ENCODE data around the gene SEMA3B. TPM values are rescaled to one million over a fixed set of nuclear protein-coding genes. Genes with fewer than 3 reads are reported as not detected.

The SEMA3B gene
- total and polyA plus RNA-seq, 2 of the 4 experiments (the other 2 are of a cell fraction) = 4.3 to 29.3 TPM

GRCh38 chr3:50304601-50305000, 35.7 kb downstream of the SEMA3B start:
- BruUV-seq (replicated peaks) = no TSS peak
- DNase-seq = peak; percentile 74
- Histone ChIP-seq H2AFZ (replicated peaks; ENCODE audit: low read length, poor library complexity) (peak overlapping the region; percentile 21), H2AK5ac (ENCODE audit: low read depth, low read length) (no peak overlapping the region), H3K9ac (ENCODE audit: low read depth, low read length) (no peak overlapping the region), H3K9me3 (ENCODE audit: control insufficient read depth, insufficient read depth, low read length) (peaks cover 6% of the 10 kb centered on the region; the same call in 1 of the 2 replicates), H3K9me1 (ENCODE audit: insufficient read depth, low read length) (peaks cover 14% of the 10 kb centered on the region), H3K79me1 (ENCODE audit: low read depth in 1 of 2, low read length in 2 of 2) (peaks cover 9 to 18% of the 10 kb centered on the region in 2 experiments; a peak in 3 of 4 replicates), H3K4me1 (ENCODE audit: control insufficient read depth, insufficient read depth, low read length) (peaks cover 8% of the 10 kb centered on the region), H2BK15ac (ENCODE audit: low read depth, low read length) (no peak overlapping the region), H4K91ac (ENCODE audit: insufficient read depth, low read depth, low read length) (no peak overlapping the region), H2AK9ac (replicated peaks; ENCODE audit: low read depth, low read length, poor library complexity) (no peak overlapping the region), H2BK20ac (ENCODE audit: low read depth, low read length) (no peak overlapping the region), H3K4me2 (ENCODE audit: low read depth, low read length) (no peak overlapping the region), H2BK5ac (ENCODE audit: low read depth, low read length, poor library complexity, severe bottlenecking) (no peak overlapping the region), H3K56ac (ENCODE audit: extremely low read depth, insufficient read depth, low read length) (no peak overlapping the region), H3K18ac (ENCODE audit: low read depth, low read length) (no peak overlapping the region), H4K20me1 (ENCODE audit: insufficient read depth, low read length) (no peaks in the 10 kb centered on the region), H3K4ac (ENCODE audit: low read depth, low read length) (no peak overlapping the region), H3K23ac (ENCODE audit: low read depth, low read length) (no peak overlapping the region), H3K27me3 (ENCODE audit: control insufficient read depth, insufficient read depth, low read length) (no peaks in the 10 kb centered on the region), H4K5ac (ENCODE audit: low read depth, low read length) (no peak overlapping the region), H3K14ac (replicated peaks; ENCODE audit: low read depth, low read length) (no peak overlapping the region), H3K27ac (ENCODE audit: insufficient read depth, low read length) (no peak overlapping the region), H4K8ac (ENCODE audit: low read depth in 2 of 2, low read length in 2 of 2) (no peak overlapping the region), H3K36me3 (ENCODE audit: control insufficient read depth, insufficient read depth, low read length) (no peaks in the 10 kb centered on the region), H3K4me3 (ENCODE audit: insufficient read depth, low read depth, low read length) (no peak overlapping the region), H2BK120ac (ENCODE audit: low read depth, low read length) (no peak overlapping the region)
- intact Hi-C loops (cut with micrococcal nuclease) = no loop called here
- in situ Hi-C loops (cut with MboI; ENCODE audit: low sequenced_read_pairs) = no loop called here
- CTCF ChIA-PET = interaction anchor here (0.6 kb wide), 1 partner anchor 304 kb away, joined by 3 read pairs; no protein-coding TSS in a partner anchor
- ATAC-seq (ENCODE audit: low read depth) = no peak
- dilution Hi-C loops (cut with HindIII; ENCODE audit: low sequenced_read_pairs, unreplicated experiment) = no loop called here
- TF ChIP-seq RFX5 (IDR thresholded peaks at IDR 0.05; ENCODE audit: low read depth, low read length) (no peak), MXI1 (IDR thresholded peaks at IDR 0.05; ENCODE audit: borderline replicate concordance, low read depth, low read length) (no peak), RCOR1 (IDR thresholded peaks at IDR 0.05; ENCODE audit: insufficient replicate concordance, low read length) (no peak), BHLHE40 (IDR thresholded peaks at IDR 0.05; ENCODE audit: low read depth, low read length) (no peak), MAFK (IDR thresholded peaks at IDR 0.05; ENCODE audit: low read depth, low read length) (no peak), CTCF (conservative IDR thresholded peaks at IDR 0.05; ENCODE audit: low read depth, low read length) (no peak), CHD1 (IDR thresholded peaks at IDR 0.05; ENCODE audit: low read depth, low read length) (no peak), FOS (IDR thresholded peaks at IDR 0.05; ENCODE audit: low read depth, low read length) (no peak), CEBPB (IDR thresholded peaks at IDR 0.05; ENCODE audit: low read depth, low read length) (no peak), RAD21 (IDR thresholded peaks at IDR 0.05; ENCODE audit: low read length) (no peak), SMC3 (IDR thresholded peaks at IDR 0.05; ENCODE audit: low read depth, low read length) (no peak), NFE2L2 (IDR thresholded peaks at IDR 0.05; ENCODE audit: low read depth, low read length) (no peak), MAZ (IDR thresholded peaks at IDR 0.05; ENCODE audit: borderline replicate concordance, low read depth, low read length) (no peak), POLR2A (IDR thresholded peaks at IDR 0.05; ENCODE audit: low read depth, low read length) (no peak), ELK1 (IDR thresholded peaks at IDR 0.05; ENCODE audit: borderline replicate concordance, low read depth, low read length) (no peak)
- TF ChIP-seq, protein P1, sequence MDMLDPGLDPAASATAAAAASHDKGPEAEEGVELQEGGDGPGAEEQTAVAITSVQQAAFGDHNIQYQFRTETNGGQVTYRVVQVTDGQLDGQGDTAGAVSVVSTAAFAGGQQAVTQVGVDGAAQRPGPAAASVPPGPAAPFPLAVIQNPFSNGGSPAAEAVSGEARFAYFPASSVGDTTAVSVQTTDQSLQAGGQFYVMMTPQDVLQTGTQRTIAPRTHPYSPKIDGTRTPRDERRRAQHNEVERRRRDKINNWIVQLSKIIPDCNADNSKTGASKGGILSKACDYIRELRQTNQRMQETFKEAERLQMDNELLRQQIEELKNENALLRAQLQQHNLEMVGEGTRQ (IDR thresholded peaks at IDR 0.05; ENCODE audit: low read depth, low read length) = no peak
- POLR2A ChIA-PET (ENCODE audit: unreplicated experiment) = no interaction called here
